Right atrium auricular region (tissue), 2 donors: ENCODE measurements around the gene NUP210L. TPM values are rescaled to one million over a fixed set of nuclear protein-coding genes. Genes with fewer than 3 reads are reported as not detected.

Source experiments
- DNase-seq: peaks from one replicate; pipeline ENCODE4 v3.0.0-alpha.2; 2019; ENCODE audit warnings: low spot score
- H3K27ac ChIP-seq, 2 donors: fragments of 200-600 bp; sonication (generic); 1 replicate in 1 of 2; 2 replicates in 1 of 2; pipeline ENCODE4 v1.5.1; 2016 to 2019
- H3K27me3 ChIP-seq, 2 donors: fragments of 200-600 bp; sonication (generic); one replicate each; pipeline versions ENCODE4 v1.5.1 to v1.6.0; 2017 to 2019
- H3K36me3 ChIP-seq: fragments of 200-600 bp; sonication (generic); one replicate; pipeline ENCODE4 v1.5.1; 2016
- H3K4me1 ChIP-seq, 2 donors: fragments of 200-600 bp; sonication (generic); one replicate each; pipeline versions ENCODE4 v1.5.1 to v1.6.0; 2017 to 2019
- H3K4me3 ChIP-seq, 2 donors: fragments of 200-600 bp; sonication (generic); 1 replicate in 1 of 2; 2 replicates in 1 of 2; pipeline ENCODE4 v1.5.1; 2017 to 2019; ENCODE audit warnings: mild to moderate bottlenecking in 1 of 2, moderate library complexity in 1 of 2
- H3K9me3 ChIP-seq, 2 donors: fragments of 200-600 bp; sonication (generic); one replicate each; pipeline ENCODE4 v1.5.1; 2019
- CTCF ChIP-seq, 2 donors: fragments of 200-600 bp; sonication (generic); IDR thresholded peaks; one replicate each; pipeline ENCODE4 v1.5.1; 2019; ENCODE audit warnings: antibody characterized with exemption in 2 of 2
- total RNA-seq, 2 donors: library from RNA; depleted of rRNA; stranded (reverse); fragments of >200 nt; gene quantifications; one replicate each; pipeline ENCODE4 v1.1.0, GENCODE V29; 2016

Gene NUP210L
- total RNA-seq, 2 donors from 2014 or later: 0.28 TPM; not detected in 1

DNA sequence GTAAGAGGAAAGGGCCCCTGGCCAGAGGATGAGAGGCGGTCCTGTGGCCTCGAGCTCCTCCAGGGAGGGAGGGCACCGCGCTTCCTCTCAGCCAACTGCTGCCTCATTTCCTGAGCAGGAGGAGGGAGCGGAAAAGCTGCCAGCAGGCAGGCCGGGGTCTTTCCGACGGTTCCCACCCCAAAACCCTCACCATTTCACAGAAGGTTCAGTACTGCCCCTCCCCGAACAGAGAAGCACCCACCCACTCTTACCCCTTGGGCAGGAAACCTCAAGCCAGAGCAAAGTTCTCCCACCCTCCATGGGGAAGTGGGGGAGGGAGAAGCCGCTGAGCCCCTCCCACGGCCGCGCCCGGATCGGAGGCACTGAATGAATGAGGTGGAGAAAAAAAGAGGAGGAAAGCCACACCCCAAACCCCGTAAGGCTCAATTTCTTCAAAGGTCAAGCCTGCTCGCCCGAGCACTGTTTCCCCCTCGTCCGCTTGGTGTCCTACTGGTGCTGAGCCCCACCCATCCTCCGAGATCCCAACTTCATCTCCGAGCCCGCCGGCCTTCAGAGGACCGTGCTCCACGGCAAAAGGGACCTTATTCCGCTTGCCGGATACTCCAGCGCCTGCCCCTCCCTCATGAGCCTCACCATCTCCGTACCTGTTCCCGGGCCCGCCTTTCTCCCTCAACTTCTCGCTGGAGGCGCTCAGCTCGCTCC lies 27.6 kb upstream of the NUP210L start:
- DNase-seq: peak; percentile 82
- Histone ChIP-seq H3K27ac (peak overlapping the region; percentile 86 to 87), H3K9me3 (no peaks in the 10 kb centered on the region), H3K36me3 (peaks cover 41% of the 10 kb centered on the region), H3K4me3 (peak overlapping the region; percentile 75 to 85), H3K27me3 (no peaks in the 10 kb centered on the region), H3K4me1 (peaks cover 0 to 59% of the 10 kb centered on the region in 2 donors)
- TF ChIP-seq CTCF (IDR thresholded peaks at IDR 0.05): no peak

- DNase-seq: no peak
- no peak for TF ChIP-seq CTCF (IDR thresholded peaks at IDR 0.05)
- H3K4me1 ChIP-seq: peaks cover 0 to 65% of the 10 kb centered on the region in 2 donors
- no peaks in the 10 kb centered on the region for H3K9me3 ChIP-seq
- peak overlapping the region; percentile 75 to 85 for H3K4me3 ChIP-seq
- H3K27ac ChIP-seq: peak overlapping the region; percentile 86 to 87
- no peaks in the 10 kb centered on the region for H3K27me3 ChIP-seq
- H3K36me3 ChIP-seq: peaks cover 41% of the 10 kb centered on the region
Measured at GRCh38 chr1:154181944-154182343, 27.1 kb upstream of the NUP210L start.

DNA sequence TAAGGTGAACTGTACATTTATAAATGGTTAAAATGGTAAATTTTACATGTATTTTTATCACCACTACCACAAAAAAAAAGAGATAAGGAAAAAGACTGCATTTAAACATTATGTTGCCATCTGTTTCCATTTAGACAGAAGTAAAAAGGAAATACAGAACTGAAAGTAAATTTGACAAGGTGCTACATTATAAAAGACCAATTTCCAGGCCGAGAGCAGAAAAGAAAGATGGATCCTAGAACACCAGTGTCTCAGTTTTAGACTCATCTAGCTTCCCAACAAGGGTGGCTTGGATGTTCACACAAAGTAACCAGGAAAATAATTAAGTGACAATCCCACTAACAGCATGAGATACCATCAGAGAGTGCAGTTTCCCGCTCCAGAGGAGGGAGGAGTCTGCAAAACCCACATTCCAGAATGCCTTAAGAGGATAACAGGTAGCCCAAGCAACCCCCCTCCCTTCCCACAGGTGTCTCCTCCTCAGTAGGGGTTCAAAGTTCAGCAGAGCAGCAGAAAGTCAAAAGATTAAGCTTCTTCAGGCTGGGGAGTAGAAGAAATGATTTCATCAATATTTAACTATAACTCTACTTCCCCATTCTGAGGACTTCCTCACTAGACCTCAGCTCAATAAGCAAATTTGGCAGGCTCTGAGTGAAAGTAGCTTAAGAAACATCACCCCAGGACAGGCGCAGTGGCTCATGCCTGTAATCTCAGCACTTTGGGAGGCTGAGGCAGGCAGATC lies 25.2 kb upstream of the NUP210L start:
- peaks cover 0 to 79% of the 10 kb centered on the region in 2 donors for H3K4me1 ChIP-seq
- H3K27me3 ChIP-seq: no peaks in the 10 kb centered on the region
- H3K9me3 ChIP-seq: no peaks in the 10 kb centered on the region
- H3K36me3 ChIP-seq: peaks cover 44% of the 10 kb centered on the region
- no peak for DNase-seq
- TF ChIP-seq CTCF (IDR thresholded peaks at IDR 0.05): no peak
- H3K27ac ChIP-seq: no peak overlapping the region
- no peak overlapping the region for H3K4me3 ChIP-seq

DNA sequence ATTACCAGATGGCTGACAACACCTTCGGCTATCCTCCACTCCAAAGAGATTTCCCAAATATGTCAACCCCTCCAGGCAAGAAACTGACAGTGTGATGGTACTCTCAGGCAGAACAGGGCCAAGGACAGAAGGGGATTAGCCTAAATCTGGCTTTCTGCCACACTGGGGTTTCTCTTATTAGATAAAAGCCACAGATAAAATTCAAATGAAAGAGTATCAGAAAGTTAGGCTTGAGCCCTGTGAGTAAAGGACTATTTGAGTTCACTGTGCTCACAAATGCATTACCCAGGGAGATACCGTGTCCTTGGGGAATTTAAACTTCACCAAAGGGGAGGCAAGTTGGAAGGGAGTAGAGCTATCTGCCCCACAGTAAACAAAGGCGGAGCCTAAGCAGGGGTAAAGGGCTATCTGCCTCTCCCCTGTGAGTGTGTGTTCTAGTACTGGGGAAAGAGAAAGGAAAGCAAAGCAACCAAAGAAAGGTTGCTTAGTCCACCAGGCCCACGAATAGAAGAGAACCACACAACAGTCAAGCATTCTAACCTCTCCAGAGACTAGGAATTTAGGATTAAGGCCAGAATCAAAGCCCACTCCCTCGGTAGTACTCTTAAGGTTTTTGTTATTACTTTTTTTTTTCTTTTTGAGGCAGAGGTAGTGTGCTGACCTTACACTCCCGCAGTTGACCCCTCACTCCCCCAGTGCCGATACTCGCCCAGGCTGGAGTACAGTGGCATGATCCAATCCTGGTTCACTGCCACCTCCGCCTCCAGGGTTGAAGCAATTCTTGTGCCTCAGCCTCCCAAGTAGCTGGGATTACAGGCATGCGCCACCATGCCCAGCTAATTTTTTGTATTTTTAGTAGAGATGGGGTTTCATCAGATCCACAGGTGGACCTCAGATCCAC lies 24.3 kb upstream of the NUP210L start:
- Histone ChIP-seq H3K27me3 (no peaks in the 10 kb centered on the region), H3K9me3 (no peaks in the 10 kb centered on the region), H3K4me1 (peaks cover 0 to 79% of the 10 kb centered on the region in 2 donors), H3K4me3 (no peak overlapping the region), H3K36me3 (peaks cover 54% of the 10 kb centered on the region), H3K27ac (peak overlapping the region; percentile 34 to 59)
- no peak for TF ChIP-seq CTCF (IDR thresholded peaks at IDR 0.05)
- no peak for DNase-seq

GRCh38 chr1:154178013-154178412 lies 23.1 kb upstream of the NUP210L start:
- Histone ChIP-seq H3K4me3 (no peak overlapping the region), H3K4me1 (peaks cover 0 to 71% of the 10 kb centered on the region in 2 donors)
- DNase-seq: no peak

More at GRCh38 chr1:154178013-154178412, 23.1 kb upstream of the NUP210L start:
- Histone ChIP-seq H3K36me3 (peaks cover 65% of the 10 kb centered on the region), H3K27me3 (no peaks in the 10 kb centered on the region), H3K27ac (peak overlapping the region in 1 of 2 donors; percentile 32), H3K9me3 (no peaks in the 10 kb centered on the region)
- TF ChIP-seq CTCF (IDR thresholded peaks at IDR 0.05): no peak
